GM20431 (cell line): ENCODE results near the gene KRTAP23-1.

ENCODE experiments used
- in situ Hi-C: fragments of 300-500 bp; cut with MseI, MboI; formaldehyde crosslinking; loops from one replicate; pipeline ENCODE4 v1.15.0; 2020; ENCODE audit warnings: low sequenced_read_pairs; ENCODE audit not compliant: unreplicated experiment

Gene KRTAP23-1

GRCh38 chr21:30348506-30348905, at the start of gene KRTAP23-1:
KRTAP23-1 (minus strand) TSS chr21:30348606; CDS start chr21:30348606, 0 bp downstream.
- in situ Hi-C loops, result loop anchor here (25.0 kb wide), 1 partner anchor 739 kb away; no protein-coding TSS in a partner anchor

GRCh38 chr21:30395731-30396130, 47.3 kb upstream of the KRTAP23-1 start, which contains the start of gene KRTAP13-1:
KRTAP13-1 (plus strand) TSS chr21:30396031; CDS start chr21:30396087, 56 bp downstream.
- in situ Hi-C loops, result no loop called here

- in situ Hi-C loops, result no loop called here
Observed at GRCh38 chr21:30391492-30392025, 43.2 kb upstream of the KRTAP23-1 start.

- in situ Hi-C loops, result no loop called here
Observed at GRCh38 chr21:30382201-30382600, 33.8 kb upstream of the KRTAP23-1 start.

GRCh38 chr21:30372139-30372770, 23.8 kb upstream of the KRTAP23-1 start, which contains the start of gene KRTAP13-2:
KRTAP13-2 (minus strand) TSS chr21:30372271; CDS start chr21:30372213, 58 bp downstream.
- in situ Hi-C loops, result no loop called here

GRCh38 chr21:30355906-30356305, 7.5 kb upstream of the KRTAP23-1 start:
- in situ Hi-C loops, result no loop called here

GRCh38 chr21:30354308-30355005, 6.1 kb upstream of the KRTAP23-1 start:
- in situ Hi-C loops, result no loop called here

- in situ Hi-C loops, result no loop called here
Observed at GRCh38 chr21:30351534-30351933, 3.1 kb upstream of the KRTAP23-1 start.

- in situ Hi-C loops, result loop anchor here (25.0 kb wide), 1 partner anchor 738 kb away; no protein-coding TSS in a partner anchor
Observed at GRCh38 chr21:30349572-30349971, 1.2 kb upstream of the KRTAP23-1 start.

- in situ Hi-C loops, result loop anchor here (25.0 kb wide), 1 partner anchor 742 kb away; no protein-coding TSS in a partner anchor
Observed at GRCh38 chr21:30345014-30345413, 3.4 kb downstream of the KRTAP23-1 start.

- in situ Hi-C loops, result loop anchor here (25.0 kb wide), 1 partner anchor 746 kb away; no protein-coding TSS in a partner anchor
Observed at GRCh38 chr21:30340714-30341573, 7.5 kb downstream of the KRTAP23-1 start.

GRCh38 chr21:30338717-30339116, 9.7 kb downstream of the KRTAP23-1 start:
- in situ Hi-C loops, result loop anchor here (25.0 kb wide), 1 partner anchor 749 kb away; no protein-coding TSS in a partner anchor

GRCh38 chr21:30337772-30338171, 10.6 kb downstream of the KRTAP23-1 start:
- in situ Hi-C loops, result loop anchor here (25.0 kb wide), 1 partner anchor 750 kb away; no protein-coding TSS in a partner anchor

GRCh38 chr21:30337276-30337744, 11.1 kb downstream of the KRTAP23-1 start, which contains the start of gene KRTAP27-1:
KRTAP27-1 (minus strand) TSS chr21:30337694; CDS start chr21:30337668, 26 bp downstream.
- in situ Hi-C loops, result loop anchor here (25.0 kb wide), 1 partner anchor 750 kb away; no protein-coding TSS in a partner anchor

GRCh38 chr21:30336596-30336995, 11.8 kb downstream of the KRTAP23-1 start:
- in situ Hi-C loops, result loop anchor here (25.0 kb wide), 1 partner anchor 751 kb away; no protein-coding TSS in a partner anchor

- in situ Hi-C loops, result loop anchor here (25.0 kb wide), 1 partner anchor 754 kb away; no protein-coding TSS in a partner anchor
Observed at GRCh38 chr21:30333736-30334135, 14.7 kb downstream of the KRTAP23-1 start.

- in situ Hi-C loops, result loop anchor here (25.0 kb wide), 1 partner anchor 755 kb away; no protein-coding TSS in a partner anchor
Observed at GRCh38 chr21:30332681-30333080, 15.7 kb downstream of the KRTAP23-1 start.

GRCh38 chr21:30329203-30329875, 19.1 kb downstream of the KRTAP23-1 start:
- in situ Hi-C loops, result loop anchor here (25.0 kb wide), 1 partner anchor 758 kb away; no protein-coding TSS in a partner anchor
